Measurements from ENCODE around the gene ASB11.
"Not testable (repeated sequence)": the region's sequence is repeated elsewhere in the genome, so short reads cannot be mapped to it uniquely, and the experiment has no call there.

Gene ASB11

GRCh38 chrX:15298780-15299179 lies 16.7 kb downstream of the ASB11 start:
- in situ Hi-C loops (cut with HindIII; ENCODE audit: low sequenced_read_pairs): no loop called here
- H3K4me3 ChIP-seq (ENCODE audit: low read depth, low read length): no peak overlapping the region
- no peak for DNase-seq (ENCODE audit: low read depth)
- TF ChIP-seq CTCF (IDR thresholded peaks at IDR 0.05; ENCODE audit: low read depth, low read length, missing control alignments): no peak

GRCh38 chrX:15298201-15298600 lies 17.2 kb downstream of the ASB11 start:
- H3K4me3 ChIP-seq (ENCODE audit: low read depth, low read length): no peak overlapping the region
- no peak for DNase-seq (ENCODE audit: low read depth)
- in situ Hi-C loops (cut with HindIII; ENCODE audit: low sequenced_read_pairs): no loop called here
- TF ChIP-seq CTCF (IDR thresholded peaks at IDR 0.05; ENCODE audit: low read depth, low read length, missing control alignments): no peak

- no peak overlapping the region for H3K4me3 ChIP-seq (ENCODE audit: low read depth, low read length)
- in situ Hi-C loops (cut with HindIII; ENCODE audit: low sequenced_read_pairs): no loop called here
- DNase-seq (ENCODE audit: low read depth): no peak
- TF ChIP-seq CTCF (IDR thresholded peaks at IDR 0.05; ENCODE audit: low read depth, low read length, missing control alignments): no peak
Measured at GRCh38 chrX:15293451-15293850, 22.0 kb downstream of the ASB11 start.

GRCh38 chrX:15292861-15293260 lies 22.6 kb downstream of the ASB11 start:
- no peak overlapping the region for H3K4me3 ChIP-seq (ENCODE audit: low read depth, low read length)
- DNase-seq (ENCODE audit: low read depth): no peak
- TF ChIP-seq CTCF (IDR thresholded peaks at IDR 0.05; ENCODE audit: low read depth, low read length, missing control alignments): no peak
- in situ Hi-C loops (cut with HindIII; ENCODE audit: low sequenced_read_pairs): no loop called here

- in situ Hi-C loops (cut with HindIII; ENCODE audit: low sequenced_read_pairs): no loop called here
- TF ChIP-seq CTCF (IDR thresholded peaks at IDR 0.05; ENCODE audit: low read depth, low read length, missing control alignments): no peak
- H3K4me3 ChIP-seq (ENCODE audit: low read depth, low read length): no peak overlapping the region
- DNase-seq (ENCODE audit: low read depth): no peak
Measured at GRCh38 chrX:15277604-15278003, 37.8 kb downstream of the ASB11 start.

GRCh38 chrX:15274946-15275345 lies 40.5 kb downstream of the ASB11 start:
- TF ChIP-seq CTCF (IDR thresholded peaks at IDR 0.05; ENCODE audit: low read depth, low read length, missing control alignments): no peak
- in situ Hi-C loops (cut with HindIII; ENCODE audit: low sequenced_read_pairs): no loop called here
- no peak overlapping the region for H3K4me3 ChIP-seq (ENCODE audit: low read depth, low read length)
- no peak for DNase-seq (ENCODE audit: low read depth)

GRCh38 chrX:15273275-15273674 lies 42.2 kb downstream of the ASB11 start:
- in situ Hi-C loops (cut with HindIII; ENCODE audit: low sequenced_read_pairs); H3K4me3 ChIP-seq (ENCODE audit: low read depth, low read length); DNase-seq (ENCODE audit: low read depth): not testable (repeated sequence)
